HTR-8/SVneo (cell line): ENCODE results near the gene ZDHHC14.
"Not testable (repeated sequence)": the region's sequence is repeated elsewhere in the genome, so short reads cannot be mapped to it uniquely, and the experiment has no call there.

Experiments used
- DNase-seq: peaks from one replicate; pipeline ENCODE4 v3.0.0; 2011; ENCODE audit warnings: low spot score, mixed read lengths; ENCODE audit not compliant: insufficient read length
- FAIRE-seq: peaks from 2 replicates; lab custom pipeline; 2011; peaks lifted over from hg19 to GRCh38; lab: Jason Lieb, UNC

Gene ZDHHC14

DNA sequence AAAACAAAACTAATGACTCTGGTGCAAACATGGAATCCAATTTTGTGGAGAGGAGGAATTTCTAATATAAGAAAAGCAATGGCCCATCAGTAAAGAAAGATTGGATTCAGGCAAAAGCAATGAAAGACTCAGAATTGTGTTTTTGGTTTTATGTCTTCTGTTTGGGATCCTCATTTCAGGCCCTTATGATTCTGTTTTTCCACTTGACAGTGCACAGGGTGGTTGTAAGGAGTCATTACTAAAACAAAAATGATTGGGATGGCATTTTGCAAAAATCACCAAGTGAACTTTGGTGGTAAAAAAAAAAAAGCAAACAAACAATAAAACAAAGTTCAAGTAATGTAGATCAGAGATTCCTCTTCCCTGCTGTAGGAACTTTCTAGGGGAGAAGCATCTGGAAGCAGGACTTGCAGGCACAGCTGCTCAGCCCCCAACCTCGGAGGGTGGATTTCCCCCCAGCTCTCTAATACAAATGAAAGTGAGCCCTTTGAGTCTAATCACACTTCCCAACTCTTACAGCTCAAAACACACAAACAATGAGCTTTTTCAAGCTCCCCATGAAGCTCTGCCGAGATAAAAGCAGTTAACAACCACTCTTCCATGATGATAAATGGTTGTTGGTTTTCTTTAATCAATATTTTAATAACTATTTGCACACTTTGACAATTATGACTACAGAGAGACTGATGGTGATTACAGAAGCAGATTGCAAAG is 177.7 kb downstream of the ZDHHC14 start:
- FAIRE-seq (no peak), DNase-seq (no peak)

DNA sequence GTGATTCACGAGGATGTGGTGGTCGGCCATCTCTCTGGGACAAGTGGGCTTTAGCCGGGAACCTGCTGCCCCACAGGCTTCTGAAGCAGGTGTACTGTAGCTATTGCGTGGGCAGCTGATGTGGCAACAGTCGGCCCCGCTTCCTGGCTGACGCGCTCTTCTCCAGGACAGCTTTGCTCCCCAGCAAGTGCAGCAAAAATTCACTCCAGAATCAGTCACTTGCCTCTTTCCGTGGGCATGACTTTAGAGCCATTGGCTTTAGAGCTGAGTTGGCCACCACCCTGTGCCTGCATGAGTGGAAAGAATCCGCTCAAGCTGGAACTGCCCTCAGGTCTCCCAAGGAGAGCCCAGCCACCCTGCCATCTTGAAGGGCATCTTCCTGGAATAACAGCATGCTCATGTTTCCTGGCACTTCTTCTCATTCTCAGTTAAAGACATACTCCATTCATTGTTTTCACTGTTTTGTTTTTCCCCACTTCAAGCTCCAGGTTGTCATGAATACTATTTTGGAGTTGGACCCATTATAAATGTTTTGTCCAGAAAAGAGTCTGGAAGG is 178.3 kb downstream of the ZDHHC14 start:
- no peak for FAIRE-seq
- no peak for DNase-seq

DNA sequence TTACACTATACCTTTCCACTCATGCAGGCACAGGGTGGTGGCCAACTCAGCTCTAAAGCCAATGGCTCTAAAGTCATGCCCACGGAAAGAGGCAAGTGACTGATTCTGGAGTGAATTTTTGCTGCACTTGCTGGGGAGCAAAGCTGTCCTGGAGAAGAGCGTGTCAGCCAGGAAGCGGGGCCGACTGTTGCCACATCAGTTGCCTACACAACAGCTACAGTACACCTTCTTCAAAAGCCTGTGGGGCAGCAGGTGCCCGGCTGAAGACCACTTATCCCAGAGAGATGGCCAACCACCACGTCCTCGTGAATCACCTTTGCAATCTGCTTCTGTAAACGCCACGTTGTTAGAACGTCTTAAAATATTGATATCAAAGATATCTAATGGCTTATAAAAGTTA is 179.1 kb downstream of the ZDHHC14 start:
- not testable (repeated sequence) for DNase-seq, FAIRE-seq

DNA sequence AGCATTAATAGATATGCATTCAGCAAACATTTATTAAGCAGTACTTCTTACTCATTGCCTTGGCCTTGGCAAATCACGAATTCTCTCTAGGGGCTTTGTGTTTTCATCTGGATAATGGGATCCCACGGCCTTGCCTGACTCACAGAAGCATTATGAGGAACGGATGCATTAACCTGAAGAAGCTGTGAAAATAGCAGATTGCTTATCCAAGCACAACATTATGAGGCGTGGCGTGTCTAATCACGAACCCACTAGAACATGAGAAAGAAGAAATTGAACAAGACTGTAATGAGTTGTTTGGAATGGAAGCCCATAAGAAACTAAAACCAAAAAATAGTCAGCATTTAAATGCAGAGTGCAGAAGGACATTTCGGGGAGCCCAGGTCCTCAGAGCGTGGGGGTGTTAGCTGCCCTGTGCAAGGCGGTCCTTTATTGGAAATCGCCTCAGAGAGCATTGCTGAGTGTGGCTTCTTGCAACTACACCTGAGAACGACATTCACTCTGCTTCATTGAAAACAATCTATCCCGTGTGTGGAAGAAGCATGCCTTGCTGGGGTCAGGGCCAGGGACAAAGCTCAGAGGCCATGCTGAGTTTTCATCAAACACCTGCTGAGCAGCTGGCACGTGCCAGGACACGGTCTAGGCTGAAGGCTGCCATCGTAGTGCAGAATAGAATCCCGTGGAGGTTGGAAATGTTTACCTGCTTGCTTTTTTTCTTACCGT is 179.9 kb downstream of the ZDHHC14 start:
- DNase-seq (no peak), FAIRE-seq (no peak)

DNA sequence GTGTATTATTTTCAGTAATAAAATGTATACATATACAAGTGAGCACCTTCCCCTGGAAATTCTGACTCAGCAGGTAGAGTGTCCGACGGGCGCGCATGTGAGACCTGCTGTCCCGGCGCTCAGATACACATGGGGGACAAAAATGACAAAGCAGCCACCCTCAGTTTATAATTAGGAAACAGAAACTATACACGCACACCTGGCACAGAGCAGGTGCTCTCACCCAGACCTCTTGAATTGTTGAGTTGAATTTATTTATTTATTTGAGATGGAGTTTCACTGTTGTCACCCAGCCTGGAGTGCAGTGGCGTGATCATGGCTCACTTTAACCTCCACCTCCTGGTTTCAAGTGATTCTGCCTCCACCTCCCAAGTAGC is 180.4 kb downstream of the ZDHHC14 start:
- FAIRE-seq: no peak
- no peak for DNase-seq

DNA sequence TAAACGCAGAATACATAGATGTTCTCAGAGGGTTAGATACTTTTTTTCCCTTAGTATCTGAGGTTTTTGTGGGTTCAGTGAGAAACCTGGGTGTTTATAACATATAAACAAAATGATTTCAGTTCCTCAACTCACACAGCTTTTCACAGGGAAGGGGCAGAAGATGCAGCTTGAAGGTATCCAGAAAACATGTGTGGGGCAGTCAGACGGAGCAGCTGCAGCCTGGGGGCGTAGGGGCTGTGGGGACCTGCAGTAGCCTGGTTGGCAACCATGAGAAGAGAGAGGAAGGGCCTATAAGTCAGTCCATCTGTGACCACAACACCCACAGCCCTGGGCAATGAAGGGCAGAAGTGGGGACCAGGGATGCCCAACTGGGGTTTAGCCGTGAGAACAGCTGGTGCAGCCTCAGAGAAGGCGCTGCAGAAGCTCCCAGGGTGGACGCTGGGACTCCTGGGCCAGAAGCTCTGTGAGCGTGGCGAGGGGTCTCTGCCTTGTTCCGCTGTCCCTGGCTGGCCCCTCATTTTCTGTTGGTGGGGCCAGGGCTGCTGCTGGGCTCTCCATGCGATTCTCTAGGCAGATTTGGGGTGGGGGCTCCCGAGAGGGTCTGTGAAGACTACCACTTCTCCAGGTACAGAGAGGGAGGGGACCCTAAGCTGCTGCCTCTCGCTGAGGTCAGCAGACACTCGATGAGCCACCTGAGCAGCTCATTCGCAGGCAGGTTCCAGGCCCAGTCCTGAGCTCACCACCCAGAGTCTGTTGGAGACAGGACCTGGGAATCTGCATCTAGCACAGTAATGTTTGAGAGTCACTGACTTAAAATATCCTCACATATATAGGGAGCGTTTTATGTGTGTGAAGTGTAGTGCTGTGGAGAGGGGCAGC is 181.2 kb downstream of the ZDHHC14 start:
- FAIRE-seq: no peak

DNA sequence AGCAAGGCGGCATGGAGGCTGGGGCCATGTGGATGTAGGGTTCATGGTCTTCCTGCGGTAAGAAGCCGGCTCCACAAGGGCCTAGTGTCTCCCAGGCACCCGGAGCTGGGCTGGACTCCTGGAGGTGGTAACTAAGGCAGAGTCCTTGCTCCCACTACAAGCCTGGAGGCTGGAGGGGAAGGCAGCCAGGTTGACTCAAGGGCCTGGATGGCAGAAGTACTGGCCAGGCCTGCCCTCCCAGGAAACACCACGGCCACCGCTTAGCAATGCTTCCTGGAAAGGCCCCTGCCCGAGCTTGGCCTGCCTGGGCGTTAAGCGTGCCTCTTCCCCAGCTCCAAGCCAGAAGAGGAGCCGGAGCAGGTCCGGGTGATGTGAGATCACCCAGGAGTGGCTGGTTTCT is 182.0 kb downstream of the ZDHHC14 start:
- FAIRE-seq (no peak), DNase-seq (no peak)

More for the DNA sequence above, 181.2 kb downstream of the ZDHHC14 start:
- no peak for DNase-seq

DNA sequence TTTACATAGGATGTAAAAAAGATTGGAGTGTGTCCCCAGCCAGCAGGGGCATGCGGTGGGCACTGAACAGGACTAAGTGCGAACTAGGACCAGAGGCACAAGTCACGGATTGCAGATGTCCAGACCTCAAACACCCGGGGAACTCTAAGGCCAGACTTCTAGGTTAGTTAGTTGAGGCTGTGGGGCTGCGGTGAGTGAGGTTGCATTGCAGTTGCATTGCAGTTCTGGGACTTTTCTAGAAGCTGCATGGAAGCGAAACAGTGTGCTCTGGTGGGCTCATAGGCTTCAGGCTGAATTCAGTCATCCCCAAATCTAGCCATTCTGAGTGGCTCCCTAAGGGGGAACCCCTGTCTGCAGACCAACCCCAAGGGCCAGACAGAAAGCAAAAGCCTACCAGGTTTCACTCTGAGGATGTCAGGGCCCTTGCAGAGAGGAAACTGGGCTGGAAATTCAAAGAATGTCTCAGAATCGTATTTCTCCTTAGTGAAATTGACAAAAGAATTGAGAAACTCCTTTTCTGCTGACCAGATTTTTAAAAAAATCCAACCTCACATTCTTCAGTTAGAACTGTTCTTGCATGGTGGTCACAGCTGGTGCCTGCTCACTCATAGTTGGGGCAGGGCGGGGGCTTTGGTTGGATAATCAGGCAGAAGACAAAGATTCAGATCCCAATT is 182.8 kb downstream of the ZDHHC14 start:
- no peak for DNase-seq
- no peak for FAIRE-seq

DNA sequence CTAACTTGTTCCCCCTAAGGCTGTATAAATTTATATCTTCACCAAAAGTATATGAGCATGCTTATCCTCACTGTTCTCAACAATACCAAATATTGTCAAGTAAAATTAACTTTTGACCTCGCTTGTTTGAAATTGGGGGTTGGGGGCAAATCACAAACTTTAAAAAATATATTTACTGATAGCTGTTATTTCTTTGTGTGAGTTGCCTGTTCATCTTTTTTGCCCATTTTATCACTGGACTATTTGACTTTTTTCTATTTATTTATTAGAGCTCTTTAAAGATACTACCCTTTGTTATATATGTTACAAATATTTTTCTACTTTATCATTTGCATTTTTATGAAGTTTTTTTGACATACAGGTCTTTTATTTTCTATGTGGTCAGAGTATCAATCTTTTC is 187.7 kb downstream of the ZDHHC14 start:
- DNase-seq (no peak), FAIRE-seq (no peak)

DNA sequence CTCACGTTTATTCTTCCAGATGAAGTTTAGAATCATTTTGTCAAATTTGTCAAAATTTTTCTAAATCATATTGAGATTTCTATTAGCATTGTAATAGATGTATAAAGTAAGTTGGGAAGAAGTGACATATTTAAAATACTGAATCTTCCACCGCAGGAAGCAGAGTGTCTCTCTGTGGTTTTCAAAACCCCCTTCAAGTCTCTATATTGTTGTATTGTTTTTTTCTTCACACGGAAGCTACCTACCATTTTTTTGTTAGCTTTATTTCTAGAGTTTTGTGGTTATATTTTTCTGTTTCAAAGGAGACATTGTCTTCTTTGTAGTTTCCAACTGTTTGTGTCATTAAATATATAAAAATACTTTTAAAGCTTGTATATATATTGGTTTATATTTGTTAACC is 188.6 kb downstream of the ZDHHC14 start:
- FAIRE-seq (no peak), DNase-seq (no peak)

DNA sequence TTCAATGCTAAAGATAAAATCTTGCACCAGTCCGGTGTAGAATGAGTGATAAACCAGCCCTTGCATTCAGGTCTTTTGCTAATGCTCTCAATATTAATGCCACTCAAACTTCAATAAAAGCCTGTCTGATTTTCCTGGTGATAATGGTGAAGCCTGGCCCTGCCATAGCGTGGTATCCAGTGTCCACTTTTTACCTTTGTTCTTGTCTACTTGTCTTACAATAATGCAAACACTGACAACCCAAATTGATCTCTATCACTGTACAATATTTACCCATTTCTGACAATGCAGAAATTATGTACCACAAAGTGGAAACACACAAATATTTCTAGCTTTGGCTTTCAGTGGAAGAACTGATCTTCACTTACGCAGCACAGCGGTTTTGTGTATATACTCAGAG is 189.1 kb downstream of the ZDHHC14 start:
- FAIRE-seq (no peak), DNase-seq (no peak)

DNA sequence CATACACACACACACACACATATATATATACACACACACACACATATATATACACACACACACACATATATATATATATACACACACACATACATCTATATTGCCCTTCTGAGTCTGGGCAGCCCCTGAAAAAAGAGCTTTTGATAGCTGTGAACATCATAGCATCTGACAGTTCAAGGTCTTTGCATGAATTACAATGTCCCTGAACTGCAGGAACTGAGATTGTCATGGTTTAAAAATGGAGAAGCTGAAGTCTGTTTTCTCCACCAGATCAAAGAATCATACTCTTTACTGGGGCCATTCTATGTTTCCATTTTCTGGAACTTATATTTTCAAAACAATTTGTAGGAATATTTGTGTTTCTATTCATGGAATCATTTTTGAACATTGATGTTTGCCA is 189.8 kb downstream of the ZDHHC14 start:
- no peak for DNase-seq
- no peak for FAIRE-seq

DNA sequence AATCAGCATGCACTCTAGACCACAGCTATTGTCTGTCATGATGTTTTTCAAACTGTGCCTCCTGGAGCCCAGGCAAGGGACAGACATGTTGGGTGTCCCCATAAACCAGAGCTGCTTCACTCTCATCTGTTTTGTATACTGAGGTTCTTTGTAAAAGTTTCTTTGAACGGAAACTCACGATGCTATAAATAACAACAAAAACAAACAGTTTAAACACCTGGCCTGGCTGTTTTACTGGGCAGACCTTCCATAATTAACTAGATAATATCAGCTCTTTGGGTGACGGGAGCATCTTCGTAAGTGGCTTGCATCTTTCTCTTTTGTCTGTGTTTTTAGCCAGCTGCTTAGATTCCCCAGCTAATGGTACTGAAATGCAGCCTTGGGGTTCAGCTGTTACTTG is 190.3 kb downstream of the ZDHHC14 start:
- FAIRE-seq (no peak), DNase-seq (no peak)

DNA sequence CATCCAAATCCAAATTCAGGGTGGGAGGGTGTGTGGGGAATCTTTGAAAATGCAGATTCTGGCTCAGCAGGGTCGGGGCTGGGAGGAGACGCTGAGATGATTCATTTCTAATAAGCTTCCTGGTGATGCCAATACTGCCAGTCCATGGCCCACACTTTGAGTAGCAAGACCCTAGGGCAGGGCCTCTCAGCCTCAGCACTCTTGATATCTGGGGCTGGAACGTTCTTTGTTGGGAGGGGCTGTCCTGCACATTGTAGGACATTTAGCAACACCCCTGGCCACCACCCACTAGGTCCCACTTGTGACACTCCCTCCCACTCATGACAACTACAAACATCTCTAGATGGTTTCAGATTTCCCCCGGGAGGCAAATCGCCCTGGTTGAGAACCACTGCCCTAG is 191.0 kb downstream of the ZDHHC14 start:
- no peak for FAIRE-seq
- no peak for DNase-seq

DNA sequence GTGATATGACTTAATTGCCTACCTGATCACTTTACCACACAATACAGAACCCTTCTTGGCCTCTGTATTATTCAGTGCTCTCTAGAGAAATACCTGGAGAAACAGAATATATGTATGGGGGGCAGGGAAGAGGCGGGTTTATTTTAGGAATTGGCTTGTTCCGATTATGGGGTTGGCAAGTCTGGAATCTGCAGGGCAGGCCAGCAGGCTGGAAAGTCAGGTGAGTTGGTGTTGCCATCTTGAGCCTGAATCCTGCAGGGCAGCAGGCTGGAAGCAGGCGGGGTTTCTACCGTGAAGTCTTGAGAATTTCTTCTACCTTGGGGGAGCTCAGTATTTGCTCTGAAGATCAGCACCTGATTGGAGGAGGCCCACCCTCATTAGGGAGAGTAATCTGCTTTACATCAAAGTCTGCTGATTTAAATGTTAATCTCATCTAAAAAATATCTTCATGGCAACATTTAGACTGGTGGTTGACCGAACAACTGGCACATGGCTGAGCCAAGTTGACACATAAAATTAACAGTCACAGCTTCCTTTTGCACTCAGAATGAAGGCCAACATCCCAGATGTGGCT is 193.9 kb downstream of the ZDHHC14 start:
- FAIRE-seq (no peak), DNase-seq (no peak)

DNA sequence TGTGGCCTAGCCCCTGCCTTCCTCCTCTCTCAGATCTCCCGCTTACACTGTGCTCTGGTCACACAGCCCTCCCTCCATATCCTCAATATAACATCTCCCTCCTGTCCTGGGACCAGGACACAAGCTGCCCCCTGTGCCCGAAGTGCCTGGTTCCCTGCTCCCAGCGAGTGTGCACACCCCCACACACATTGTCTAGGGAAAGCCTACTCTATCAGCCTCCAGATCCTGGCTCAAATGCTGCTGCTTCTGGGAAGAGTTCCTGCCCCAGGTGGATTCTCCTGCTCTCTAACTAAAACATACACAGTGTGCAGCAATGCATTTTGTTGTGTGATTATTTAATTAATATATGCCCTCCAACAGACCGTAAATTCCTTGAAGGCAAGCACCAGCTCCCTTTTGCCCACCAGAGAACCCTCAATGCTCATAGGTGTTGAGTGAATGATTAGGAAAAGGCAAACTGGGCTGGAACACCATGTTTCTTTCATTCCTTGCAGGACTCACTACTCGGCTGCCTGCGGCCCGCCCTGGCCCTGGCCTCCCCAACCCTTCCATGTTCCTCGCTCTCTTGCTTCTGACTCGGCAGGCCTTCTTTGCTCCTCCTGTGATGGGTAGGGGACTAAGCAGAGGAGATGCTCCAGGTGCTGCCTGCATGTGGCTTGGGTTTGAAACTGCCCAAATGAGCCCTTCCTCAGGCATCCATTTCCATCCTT is 194.6 kb downstream of the ZDHHC14 start:
- DNase-seq (no peak), FAIRE-seq (no peak)

DNA sequence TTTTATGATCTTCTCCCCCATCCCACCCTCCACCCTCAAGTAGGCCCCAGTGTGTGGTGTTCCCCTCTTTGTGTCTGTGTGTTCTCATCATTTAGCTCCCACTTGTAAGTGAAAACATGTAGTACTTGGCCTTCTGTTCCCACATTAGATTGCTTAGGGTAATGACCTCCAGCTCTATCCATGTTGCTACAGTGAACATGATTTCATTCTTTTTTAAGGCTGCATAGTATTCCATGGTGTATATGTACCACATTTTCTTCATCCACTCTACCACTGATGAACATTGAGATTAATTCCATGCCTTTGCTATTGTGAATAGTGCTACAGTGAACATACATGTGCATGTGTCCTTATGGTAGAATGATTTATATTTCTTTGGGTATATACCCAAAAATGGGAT is 196.0 kb downstream of the ZDHHC14 start:
- not testable (repeated sequence) for FAIRE-seq, DNase-seq

DNA sequence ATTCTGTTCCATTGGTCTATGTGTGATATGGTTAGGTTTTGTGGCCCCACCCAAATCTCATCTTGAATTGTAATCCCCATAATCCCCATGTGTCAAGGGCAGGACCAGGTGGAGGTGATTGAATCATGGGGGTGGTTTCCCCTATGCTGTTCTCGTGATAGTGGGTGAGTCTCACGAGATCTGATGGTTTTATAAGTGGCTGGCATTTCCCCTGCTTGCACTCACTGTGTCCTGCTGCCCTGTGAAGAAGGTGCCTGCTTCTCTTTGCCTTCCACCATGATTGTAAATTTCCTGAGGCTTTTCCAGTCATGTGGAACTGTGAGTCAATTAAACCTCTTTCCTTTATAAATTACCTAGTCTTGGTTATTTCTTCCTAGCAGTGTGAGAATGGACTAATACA is 197.5 kb downstream of the ZDHHC14 start:
- not testable (repeated sequence) for DNase-seq, FAIRE-seq

DNA sequence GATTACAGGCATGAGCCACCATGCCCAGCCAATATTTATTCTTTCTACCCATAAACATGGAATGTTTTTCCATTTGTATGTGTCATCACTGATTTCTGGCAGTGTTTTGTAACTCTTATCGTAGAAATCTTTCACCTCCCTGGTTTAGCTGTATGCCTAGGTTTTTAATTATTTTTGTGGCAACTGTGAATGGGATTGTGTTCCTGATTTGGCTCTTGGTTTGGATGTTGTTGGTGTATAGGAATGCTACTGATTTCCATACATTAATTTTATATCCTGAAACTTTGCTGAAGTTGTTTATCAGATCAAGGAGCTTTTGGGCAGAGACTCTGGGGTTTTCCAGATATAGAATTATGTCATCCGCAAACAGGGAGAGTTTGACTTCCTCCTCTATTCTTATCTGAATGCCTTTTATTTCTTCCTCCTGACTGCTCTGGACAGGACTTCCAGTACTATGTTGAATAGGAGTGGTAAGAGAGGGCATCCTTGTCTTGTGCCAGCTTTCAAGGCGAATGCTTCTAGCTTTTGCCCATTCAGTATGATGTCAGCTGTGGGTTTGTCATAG is 198.6 kb downstream of the ZDHHC14 start:
- no peak for FAIRE-seq
- DNase-seq: no peak
